Heart left ventricle (tissue), 16 donors: ENCODE results near the gene KIF13A. TPM values are rescaled to one million over a fixed set of nuclear protein-coding genes. Genes with fewer than 3 reads are reported as not detected.

Experiments used
- ATAC-seq, 4 donors: fragments of 200-7000 bp; cut with Tn5 transposase; one replicate each; pipeline ENCODE4 v1.9.1; 2020 to 2022; ENCODE audit warnings: moderate library complexity in 4 of 4, mild to moderate bottlenecking in 3 of 4, moderate number of reproducible peaks in 1 of 4
- DNase-seq, 5 donors: peaks; one replicate each; pipeline ENCODE4 v3.0.0-alpha.2; 2020
- H3K27ac ChIP-seq, 12 donors: fragments of 200-600 bp; sonication (generic) in 4 of 12; one replicate each; pipeline versions ENCODE4 v1.5.0 to v1.8.0; 2016 to 2022; ENCODE audit warnings: mild to moderate bottlenecking in 2 of 12
- H3K27me3 ChIP-seq, 9 donors: fragments of 200-600 bp; sonication (generic) in 2 of 9; one replicate each; pipeline versions ENCODE4 v1.5.1 to v1.8.0; 2016 to 2022; ENCODE audit warnings: mild to moderate bottlenecking in 3 of 9
- H3K36me3 ChIP-seq, 9 donors: fragments of 200-600 bp; sonication (generic) in 2 of 9; one replicate each; pipeline versions ENCODE4 v1.5.0 to v1.8.0; 2018 to 2022; ENCODE audit warnings: mild to moderate bottlenecking in 2 of 9
- H3K4me1 ChIP-seq, 12 donors: fragments of 200-600 bp; sonication (generic) in 4 of 12; one replicate each; pipeline versions ENCODE4 v1.5.0 to v1.8.0; 2016 to 2022; ENCODE audit warnings: mild to moderate bottlenecking in 3 of 12
- H3K4me3 ChIP-seq, 12 donors: fragments of 200-600 bp; sonication (generic) in 4 of 12; one replicate each; pipeline versions ENCODE4 v1.5.0 to v1.8.0; 2017 to 2022; ENCODE audit warnings: mild to moderate bottlenecking in 9 of 12, moderate library complexity in 4 of 12
- H3K9me3 ChIP-seq, 12 donors: fragments of 200-600 bp; sonication (generic) in 4 of 12; one replicate each; pipeline versions ENCODE4 v1.5.0 to v1.8.0; 2016 to 2022; ENCODE audit warnings: mild to moderate bottlenecking in 1 of 12
- CTCF ChIP-seq, 12 donors: fragments of 200-600 bp; sonication (generic) in 4 of 12; IDR thresholded peaks; one replicate each; pipeline versions ENCODE4 v1.5.0 to v1.8.0; 2018 to 2022; ENCODE audit warnings: antibody characterized with exemption in 12 of 12, mild to moderate bottlenecking in 5 of 12
- POLR2A ChIP-seq, 2 donors: fragments of 450-650 bp; IDR thresholded peaks; one replicate each; pipeline ENCODE4 v1.6.1; 2017; ENCODE audit warnings: antibody characterized with exemption in 2 of 2, mild to moderate bottlenecking in 2 of 2, moderate library complexity in 2 of 2
- WGBS, 4 donors: extraction: QIAGEN DNeasy Blood & Tissue Kit in 2 of 4; methylation state at CpG; one replicate each; pipeline versions ENCODE4 v1.1.5 to v1.1.7; 2013 to 2018; 5-methylcytosine and 5-hydroxymethylcytosine counted together
- intact Hi-C, 10 donors: fragments of 100-400 bp; cut with DNase I; formaldehyde crosslinking; loops; one replicate each; pipeline versions ENCODE4 v1.11.1 to v1.14.2; 2022
- polyA plus RNA-seq, 2 donors: library from polyadenylated mRNA; stranded (reverse); fragments of 200-250 nt; gene quantifications; one replicate each; pipeline ENCODE4 v1.2.3, GENCODE V29; 2013
- total RNA-seq, 9 donors: library from RNA; depleted of rRNA in 2 of 9; stranded (reverse); fragments of >200 nt in 2 of 9; fragmentation: NEBNext Ultra II Directional in 3 of 9; extraction: Animal tissue kit (Norgen Biotek cat#: 25700) in 3 of 9; gene quantifications; one replicate each; pipeline versions ENCODE4 v1.1.0 to v1.2.4, GENCODE V29; 2016 to 2023
- donor health status: ischemic (EF 13 %, LVEDD 7.1; RV severe dilation, severe dysfunction).
- donor health status: healthy with polysubstance abuse.
- donor health status: DM: no; HTN: yes; CAD: no.
- donor health status: DM: no; HTN: no; CAD: no.
- donor health status: ischemic (EF 25% LVEDD 6.9; RV normal size, moderate dysfunction).
- donor health status: ischemic (EF 25% LVEDD 5.7; RV mildly dilated, moderate dysfunction).
- donor health status: healthy.
- donor health status: DM: yes; HTN: yes; CAD: no.
- donor health status: ischemic (EF 35%, LVEDD 5.7; RV mildly dilated, moderate dysfunction).
- donor health status: nonischemic (EF 11% LVEDD 7.7; RV severe dilation, severe dysfunction).
- donor health status: DM: yes; HTN: yes; CAD: no.
- donor health status: PGD.
- donor health status: ischemic (EF 29% LVEDD 5.4; RV normal size, mild dysfunction).
- donor health status: nonischemic (EF 23%, LVEDD 6.1; RV moderate dilation, normal function).

KIF13A gene
- total and polyA plus RNA-seq, 11 donors: 17.1 to 148 (median 72.2) TPM

- intact Hi-C loops: loop anchor here in 2 of 10 donors (10.0 kb wide), 2 partner anchors 116 to 126 kb away; partner anchors contain the start of gene NHLRC1 (in 1 of the 2)
- Histone ChIP-seq H3K27ac (no peak overlapping the region), H3K27me3 (no peaks in the 10 kb centered on the region), H3K4me3 (no peak overlapping the region), H3K4me1 (peaks cover 0 to 9% (median 0%) of the 10 kb centered on the region in 12 donors), H3K36me3 (no peaks in the 10 kb centered on the region), H3K9me3 (no peaks in the 10 kb centered on the region)
- TF ChIP-seq CTCF (IDR thresholded peaks at IDR 0.05) (no peak), POLR2A (IDR thresholded peaks at IDR 0.05) (no peak)
- no peak for ATAC-seq
- DNase-seq: no peak
- 82 to 98% (median 88%) methylated on average over 1 of the region's 1 CpG for WGBS, 4 donors
Measured at GRCh38 chr6:17998442-17998841, 11.0 kb upstream of the KIF13A start.

GRCh38 chr6:17998003-17998402, 10.6 kb upstream of the KIF13A start:
- WGBS, 4 donors: 80 to 81% (median 81%) methylated on average over 3 of the region's 3 CpGs

GRCh38 chr6:17995414-17995813, 8.0 kb upstream of the KIF13A start:
- Histone ChIP-seq H3K4me3 (no peak overlapping the region), H3K4me1 (peaks cover 0 to 17% (median 0%) of the 10 kb centered on the region in 12 donors), H3K9me3 (no peaks in the 10 kb centered on the region), H3K36me3 (no peaks in the 10 kb centered on the region), H3K27ac (no peak overlapping the region), H3K27me3 (no peaks in the 10 kb centered on the region)
- intact Hi-C loops: loop anchor here in 2 of 10 donors (10.0 kb wide), 2 partner anchors 119 to 129 kb away; partner anchors contain the start of gene NHLRC1 (in 1 of the 2)
- WGBS, 4 donors: 90 to 96% (median 94%) methylated on average over 4 of the region's 4 CpGs
- no peak for ATAC-seq
- TF ChIP-seq CTCF (IDR thresholded peaks at IDR 0.05): no peak
- TF ChIP-seq POLR2A (IDR thresholded peaks at IDR 0.05): no peak
- no peak for DNase-seq

More at GRCh38 chr6:17998003-17998402, 10.6 kb upstream of the KIF13A start:
- ATAC-seq: no peak
- Histone ChIP-seq H3K4me3 (no peak overlapping the region), H3K4me1 (peaks cover 0 to 13% (median 0%) of the 10 kb centered on the region in 12 donors), H3K36me3 (no peaks in the 10 kb centered on the region), H3K9me3 (no peaks in the 10 kb centered on the region), H3K27me3 (no peaks in the 10 kb centered on the region), H3K27ac (no peak overlapping the region)
- TF ChIP-seq CTCF (IDR thresholded peaks at IDR 0.05) (no peak), POLR2A (IDR thresholded peaks at IDR 0.05) (no peak)
- intact Hi-C loops: loop anchor here in 2 of 10 donors (10.0 kb wide), 2 partner anchors 117 to 127 kb away; partner anchors contain the start of gene NHLRC1 (in 1 of the 2)
- no peak for DNase-seq

GRCh38 chr6:17994019-17994418, 6.6 kb upstream of the KIF13A start:
- DNase-seq (no peak), ATAC-seq (no peak)
- intact Hi-C loops: loop anchor here in 3 of 10 donors (5.0 to 10.0 kb wide), 3 partner anchors 121 to 131 kb away; partner anchors contain the start of gene NHLRC1 (in 1 of the 3)
- H3K27me3 ChIP-seq: no peaks in the 10 kb centered on the region
- H3K36me3 ChIP-seq: no peaks in the 10 kb centered on the region
- TF ChIP-seq CTCF (IDR thresholded peaks at IDR 0.05) (no peak), POLR2A (IDR thresholded peaks at IDR 0.05) (no peak)
- no peak overlapping the region for H3K4me3 ChIP-seq
- H3K4me1 ChIP-seq: peaks cover 0 to 18% (median 0%) of the 10 kb centered on the region in 12 donors
- no peak overlapping the region for H3K27ac ChIP-seq
- 80 to 89% (median 88%) methylated on average over 2 of the region's 2 CpGs for WGBS, 4 donors
- H3K9me3 ChIP-seq: no peaks in the 10 kb centered on the region
